HG03439 (cell line): ENCODE results near the gene MANSC1.
"Not testable (repeated sequence)": the region's sequence is repeated elsewhere in the genome, so short reads cannot be mapped to it uniquely, and the experiment has no call there.

Experiments
- ATAC-seq: cut with Tn5 transposase; IDR thresholded peaks from one replicate; pipeline ENCODE4 v1.9.1; 2021; ENCODE audit warnings: mild to moderate bottlenecking, moderate library complexity; ENCODE audit not compliant: unreplicated experiment

Gene MANSC1

DNA sequence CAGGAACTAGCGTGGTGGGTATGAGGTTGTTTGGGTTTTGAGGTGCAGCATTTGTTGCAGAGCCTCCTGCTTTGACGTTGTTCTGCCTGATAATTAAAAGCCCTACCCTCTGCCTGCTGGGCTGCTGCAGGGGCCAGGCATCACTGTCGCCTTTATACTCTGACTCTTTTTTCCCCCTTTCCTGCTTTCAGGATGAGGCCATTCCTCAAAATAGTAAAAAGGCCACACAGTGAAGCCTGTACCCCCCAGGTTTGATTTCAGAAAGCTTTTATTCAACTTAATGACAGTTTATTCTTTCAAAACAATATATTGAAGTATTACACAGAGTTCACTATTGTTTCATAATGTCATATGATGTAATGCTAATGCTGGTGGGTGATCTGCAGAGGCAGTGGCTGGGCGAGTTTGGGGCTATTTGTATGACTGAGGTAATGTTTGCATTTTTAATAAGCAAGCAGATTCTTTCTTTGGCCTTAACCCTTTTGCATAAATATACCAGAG is 15.9 kb upstream of the MANSC1 start:
- no peak for ATAC-seq

GRCh38 chr12:12365446-12365802 is 15.4 kb upstream of the MANSC1 start:
- ATAC-seq, result no peak

- ATAC-seq, result no peak
These were observed 14.9 kb upstream of the MANSC1 start for GRCh38 chr12:12364787-12365445.

DNA sequence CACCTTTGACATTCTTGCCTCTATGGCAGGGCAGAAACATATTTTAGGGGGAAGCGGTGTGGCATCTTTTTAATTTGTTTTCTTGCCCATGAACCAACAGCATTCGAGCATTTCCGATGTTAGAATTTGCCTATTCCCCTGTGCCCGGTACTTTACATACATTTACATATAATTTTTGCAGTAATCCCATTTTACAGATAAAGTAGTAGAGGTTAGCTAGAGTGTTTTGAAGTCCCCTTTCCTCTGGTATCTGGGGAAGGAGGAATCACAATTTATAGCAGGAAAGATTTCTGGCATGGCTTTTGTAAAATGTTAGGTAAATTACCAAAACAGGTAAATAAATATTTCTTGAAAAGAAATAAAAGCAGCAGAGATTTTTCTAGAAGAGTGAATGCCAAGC is 8.5 kb upstream of the MANSC1 start:
- no peak for ATAC-seq

GRCh38 chr12:12357719-12358461 is 7.8 kb upstream of the MANSC1 start:
- ATAC-seq, result peak; percentile 2

- peak; percentile 92 for ATAC-seq
These were observed 7.1 kb upstream of the MANSC1 start, which contains the start of gene BORCS5 for GRCh38 chr12:12356896-12357718. TSS of gene BORCS5 (plus strand) at chr12:12357078. CDS start at chr12:12357452, 374 bp downstream.

- no peak for ATAC-seq
These were observed 6.4 kb upstream of the MANSC1 start for GRCh38 chr12:12356467-12356895.

DNA sequence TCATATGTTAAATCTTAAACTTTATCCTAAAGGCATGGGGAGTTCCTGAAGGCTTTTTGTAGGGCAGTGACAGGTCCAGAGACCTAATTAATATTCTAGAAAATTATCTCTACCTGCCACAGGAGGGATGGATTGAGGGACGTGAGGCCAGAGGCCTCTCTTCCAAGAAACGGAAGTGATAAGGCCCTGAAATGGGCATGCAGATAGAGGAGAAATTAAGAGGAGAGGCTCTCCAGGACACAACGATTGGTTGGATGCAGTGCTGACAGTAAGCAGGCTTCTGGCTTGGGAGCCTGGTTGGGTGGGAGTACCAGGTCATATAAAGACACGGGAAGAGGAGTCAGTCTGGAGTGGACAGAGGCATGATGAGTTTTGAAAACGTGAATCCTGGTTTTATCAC is 3.8 kb upstream of the MANSC1 start:
- no peak for ATAC-seq

- ATAC-seq, result no peak
These were observed 3.2 kb upstream of the MANSC1 start for GRCh38 chr12:12353276-12353675.

DNA sequence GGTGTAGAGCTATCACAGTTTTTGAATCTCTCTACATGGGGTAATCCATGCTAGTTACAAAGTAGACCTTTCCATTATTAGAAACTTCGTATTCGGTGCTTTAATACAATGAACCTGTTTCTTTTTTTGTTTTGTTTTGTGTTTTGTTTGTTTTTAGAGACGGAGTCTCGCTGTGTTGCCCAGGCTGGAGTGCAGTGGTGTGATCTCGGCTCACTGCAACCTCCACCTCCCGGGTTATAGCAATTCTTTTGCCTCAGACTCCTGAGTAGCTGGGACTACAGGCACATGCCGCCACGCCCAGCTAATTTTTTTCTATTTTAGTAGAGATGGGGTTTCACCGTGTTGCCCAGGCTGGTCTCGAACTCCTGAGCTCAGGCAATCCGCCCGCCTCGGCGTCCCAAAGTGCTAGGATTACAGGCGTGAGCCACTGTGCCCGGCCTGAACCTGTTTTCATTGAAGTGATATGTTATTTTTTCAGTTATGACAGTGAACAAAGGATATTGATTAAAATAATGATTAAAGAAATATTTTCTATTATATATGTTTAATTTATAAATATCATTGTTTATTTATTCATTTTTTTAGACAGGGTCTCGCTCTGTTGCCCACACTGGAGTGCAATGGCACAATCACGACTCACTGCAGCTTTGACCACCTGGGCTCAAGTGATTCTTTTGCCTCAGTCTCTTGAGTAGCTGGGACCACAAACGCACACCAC is 1.6 kb upstream of the MANSC1 start:
- ATAC-seq, result not testable (repeated sequence)

- no peak for ATAC-seq
These were observed 924 bp upstream of the MANSC1 start for GRCh38 chr12:12350868-12351463.

DNA sequence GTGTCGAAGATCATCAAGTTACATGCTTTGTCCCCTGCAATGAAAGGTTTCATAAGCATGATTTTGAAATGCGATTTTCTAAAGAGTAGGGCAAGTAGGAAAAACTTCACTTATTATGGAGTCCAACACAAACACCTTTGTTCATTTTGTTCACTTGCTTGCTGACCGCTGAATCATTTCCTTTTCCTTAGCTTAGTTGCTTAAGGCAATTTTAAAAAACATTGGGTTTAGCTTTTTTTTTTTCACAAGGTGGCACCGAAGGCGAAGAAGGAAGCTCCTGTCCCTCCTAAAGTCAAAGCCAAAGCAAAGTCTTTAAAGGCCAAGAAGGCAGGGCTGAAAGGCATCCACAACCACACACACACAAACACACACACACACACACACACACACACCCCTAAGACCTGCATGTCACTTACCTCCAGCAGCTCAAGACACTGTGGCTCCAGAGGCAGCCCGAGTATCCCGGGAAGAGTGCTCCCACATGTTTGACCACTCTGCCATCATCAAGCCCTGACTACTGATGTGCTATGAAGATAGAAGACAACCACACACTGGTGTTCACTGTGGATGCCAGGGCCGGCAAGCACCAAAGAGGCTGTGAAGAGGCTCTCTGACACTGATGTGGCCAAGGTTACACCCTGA is 11.4 kb downstream of the MANSC1 start:
- ATAC-seq, result no peak

DNA sequence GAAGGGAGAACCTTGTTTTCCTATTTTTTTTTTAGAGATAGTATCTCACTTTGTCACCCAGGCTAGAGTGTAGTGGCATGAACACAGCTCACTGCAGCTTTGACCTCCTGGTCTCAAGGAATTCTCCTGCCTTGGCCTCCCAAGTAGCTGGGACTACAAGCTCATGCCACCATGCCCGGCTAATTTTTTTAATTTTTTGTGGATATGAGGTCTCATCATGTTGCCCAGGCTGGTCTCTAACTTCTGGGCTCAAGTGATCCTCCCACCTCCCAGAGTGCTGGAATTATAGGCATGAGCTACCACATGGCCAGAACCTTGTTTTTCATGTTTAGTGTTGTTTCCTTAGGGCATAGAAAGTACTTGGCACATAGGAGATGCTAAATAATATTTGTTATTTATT is 13.5 kb downstream of the MANSC1 start:
- no peak for ATAC-seq

DNA sequence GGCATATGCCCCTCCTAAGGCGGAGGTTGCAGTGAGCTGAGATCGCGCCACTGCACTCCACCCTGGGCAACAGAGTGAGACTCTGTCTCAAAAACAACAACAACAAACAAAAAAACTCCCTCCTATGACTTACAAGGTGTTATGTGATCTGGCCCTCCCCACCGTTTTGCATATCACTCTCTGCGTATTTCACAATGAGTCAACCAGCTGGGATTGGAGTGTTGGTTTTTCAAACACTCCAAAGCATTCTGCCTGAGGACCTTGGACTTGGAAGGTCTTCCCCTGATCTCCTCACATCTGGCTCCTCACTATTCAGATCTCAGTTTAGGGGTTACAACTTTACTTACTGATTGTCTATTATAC is 14.0 kb downstream of the MANSC1 start:
- peak; percentile 52 for ATAC-seq

DNA sequence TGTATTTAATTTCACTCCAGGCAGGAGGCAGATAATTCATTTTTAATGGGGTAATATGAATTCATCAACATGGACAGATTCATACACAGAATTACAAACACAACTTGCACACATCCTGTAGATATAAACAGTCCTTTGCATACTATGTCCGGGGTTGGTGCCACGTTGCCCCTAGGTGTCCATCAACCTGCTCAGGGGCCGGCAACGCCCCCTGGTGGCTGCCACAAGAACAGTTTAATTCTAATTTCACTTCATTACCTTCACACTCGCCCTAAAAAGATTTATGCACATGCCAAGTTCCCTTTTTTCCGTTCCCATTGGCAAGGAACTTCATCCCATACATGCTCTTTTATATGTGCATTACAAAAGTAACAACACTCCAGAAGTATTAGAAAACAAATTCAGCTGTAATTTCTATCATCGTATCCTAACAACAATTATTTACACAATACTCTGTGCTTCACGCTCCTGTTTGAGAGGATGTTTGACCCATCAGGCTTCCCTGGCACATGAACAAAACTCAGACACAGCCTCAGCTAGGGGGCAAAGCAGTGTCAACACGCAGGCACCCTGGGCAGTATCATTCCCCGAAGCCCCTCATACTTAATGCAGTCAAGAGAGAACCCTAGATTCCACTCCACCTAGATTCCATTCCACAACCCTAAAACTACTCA is 15.5 kb downstream of the MANSC1 start:
- peak; percentile 55 for ATAC-seq

DNA sequence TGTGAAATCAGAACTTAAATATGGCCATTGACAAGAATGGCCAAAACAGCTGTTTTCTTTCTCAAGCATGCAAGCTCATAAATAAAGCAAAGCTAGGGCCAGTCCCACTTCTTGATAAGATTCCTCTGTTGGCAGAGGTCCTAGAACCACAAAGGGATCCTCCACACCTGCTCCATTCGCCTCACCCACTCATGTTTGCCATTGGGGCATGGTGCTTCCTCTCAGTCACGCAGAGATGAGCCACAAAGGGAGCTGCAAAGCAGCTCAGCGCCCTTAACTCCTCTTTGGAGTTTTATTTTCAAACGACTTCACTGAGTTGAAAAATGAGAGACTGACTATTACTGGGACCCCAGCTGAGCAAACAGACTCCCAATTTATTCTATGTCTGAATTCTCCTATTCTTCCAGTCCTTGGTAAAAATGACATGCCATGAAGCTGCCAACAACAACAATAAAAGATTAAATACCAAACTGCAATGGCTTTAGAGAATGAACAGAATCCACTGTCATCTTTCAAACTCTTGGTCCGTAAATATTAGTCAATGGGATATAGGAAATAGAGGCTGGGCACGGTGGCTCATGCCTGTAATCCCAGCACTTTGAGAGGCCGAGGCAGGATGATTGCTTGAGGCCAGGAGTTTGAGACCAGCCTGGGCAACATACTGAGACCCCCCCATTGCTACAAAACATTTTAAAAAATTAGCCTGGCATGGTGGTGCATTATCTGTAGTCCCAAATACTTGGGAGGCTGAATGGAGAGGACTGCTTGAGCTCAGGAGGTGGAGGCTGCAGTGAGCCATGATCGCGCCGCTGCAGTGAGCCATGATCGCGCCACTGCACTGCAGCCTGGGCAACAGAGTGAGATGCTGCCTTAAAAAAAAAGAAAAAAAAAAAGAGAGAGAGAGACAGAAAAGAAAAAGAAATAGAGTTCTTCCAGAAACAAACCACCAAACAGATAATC is 16.4 kb downstream of the MANSC1 start:
- ATAC-seq, result no peak

DNA sequence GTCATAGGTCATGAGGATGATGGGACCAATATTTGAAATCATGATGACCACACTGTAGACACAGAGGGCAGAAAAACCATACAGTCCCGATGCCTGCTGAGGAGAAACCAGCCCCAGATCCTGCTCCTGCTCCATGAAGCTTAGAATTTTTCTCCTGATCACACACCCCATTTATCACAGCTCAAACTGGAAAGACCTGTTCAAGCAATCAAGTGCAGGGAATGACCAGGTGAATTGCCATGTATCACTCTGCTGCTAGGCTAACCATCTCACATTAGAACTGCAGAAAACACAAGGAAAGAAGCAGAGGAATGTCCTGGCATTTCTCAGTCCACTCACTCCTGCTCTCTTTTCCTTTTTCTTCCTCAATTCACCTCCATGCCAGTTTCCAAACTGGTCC is 18.1 kb downstream of the MANSC1 start:
- ATAC-seq, result no peak

DNA sequence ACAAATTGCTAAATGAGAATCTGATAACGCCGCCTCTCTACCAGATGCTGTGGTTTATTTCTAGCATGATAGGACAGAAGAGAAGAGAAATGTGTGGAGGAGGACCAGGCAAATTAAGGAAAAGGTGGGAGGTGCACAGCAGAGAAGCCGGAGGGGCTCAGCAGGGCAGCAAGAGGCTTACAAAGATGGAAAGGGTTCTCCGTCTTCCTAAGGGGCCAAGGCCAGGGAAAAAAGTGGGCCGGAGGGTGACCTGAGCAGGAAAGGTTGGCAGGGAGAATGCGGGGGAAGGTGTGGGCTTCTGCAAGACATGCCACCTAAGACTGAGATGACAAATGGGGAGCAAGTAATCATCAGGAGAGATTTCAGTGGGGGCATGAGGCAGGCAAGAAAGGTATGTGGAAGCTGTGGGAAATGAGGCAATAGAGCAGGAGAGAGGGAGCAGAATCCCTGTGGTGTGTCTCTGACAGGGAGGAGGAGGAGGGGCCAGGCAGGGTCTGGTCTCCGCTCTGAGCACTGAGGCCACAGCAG is 18.7 kb downstream of the MANSC1 start:
- no peak for ATAC-seq
